ENCODE measurements around the gene TMEM37. TPM values are rescaled to one million over a fixed set of nuclear protein-coding genes. Genes with fewer than 3 reads are reported as not detected.

Gene TMEM37
- total RNA-seq, 3 donors from 2014 or later (not counting 1 experiment from before 2014, with no cell fraction given), result not detected

GRCh38 chr2:119446037-119446436 lies 14.4 kb downstream of the TMEM37 start:
- H3K27me3 ChIP-seq (ENCODE audit: control insufficient read depth, insufficient read depth, low read length), result peaks cover 3% of the 10 kb centered on the region
- H3K36me3 ChIP-seq (ENCODE audit: control insufficient read depth, insufficient read depth, low read length), result no peaks in the 10 kb centered on the region
- Mint-ChIP-seq H3K27me3 (ENCODE audit: low read depth in 2 of 2) (peaks cover 12 to 31% of the 10 kb centered on the region in 2 donors), H3K9me3 (no peaks in the 10 kb centered on the region), H3K36me3 (no peaks in the 10 kb centered on the region), H3K4me1 (no peaks in the 10 kb centered on the region), H3K27ac (no peak overlapping the region), H3K4me3 (no peak overlapping the region)
- ATAC-seq (no peak), DNase-seq (no peak)
- intact Hi-C loops (cut with micrococcal nuclease), result no loop called here
- no peak for TF ChIP-seq CTCF (IDR thresholded peaks at IDR 0.05)
- no peaks in the 10 kb centered on the region for H3K4me1 ChIP-seq (ENCODE audit: control insufficient read depth, insufficient read depth, low read length)
- no peak overlapping the region for H3K27ac ChIP-seq (ENCODE audit: low read length)
- WGBS (ENCODE audit: insufficient coverage), result 65% methylated on average over 8 of the region's 9 CpGs
- no peaks in the 10 kb centered on the region for H3K9me3 ChIP-seq (ENCODE audit: control insufficient read depth, insufficient read depth, low read length)
- no peak overlapping the region for H3K4me3 ChIP-seq (ENCODE audit: low read length)

GRCh38 chr2:119448427-119449141 lies 16.9 kb downstream of the TMEM37 start:
- Mint-ChIP-seq H3K27ac (no peak overlapping the region), H3K4me1 (no peaks in the 10 kb centered on the region), H3K36me3 (no peaks in the 10 kb centered on the region), H3K27me3 (ENCODE audit: low read depth in 2 of 2) (peaks cover 15 to 40% of the 10 kb centered on the region in 2 donors), H3K9me3 (no peaks in the 10 kb centered on the region), H3K4me3 (no peak overlapping the region)
- Histone ChIP-seq H3K4me1 (ENCODE audit: control insufficient read depth, insufficient read depth, low read length) (no peaks in the 10 kb centered on the region), H3K36me3 (ENCODE audit: control insufficient read depth, insufficient read depth, low read length) (no peaks in the 10 kb centered on the region), H3K9me3 (ENCODE audit: control insufficient read depth, insufficient read depth, low read length) (no peaks in the 10 kb centered on the region), H3K4me3 (ENCODE audit: low read length) (no peak overlapping the region), H3K27me3 (ENCODE audit: control insufficient read depth, insufficient read depth, low read length) (peaks cover 3% of the 10 kb centered on the region), H3K27ac (ENCODE audit: low read length) (no peak overlapping the region)
- intact Hi-C loops (cut with micrococcal nuclease), result no loop called here
- no peak for DNase-seq
- TF ChIP-seq CTCF (IDR thresholded peaks at IDR 0.05), result no peak
- ATAC-seq, result no peak
- 87% methylated on average over 9 of the region's 9 CpGs for WGBS (ENCODE audit: insufficient coverage)

- no peaks in the 10 kb centered on the region for H3K9me3 ChIP-seq (ENCODE audit: control insufficient read depth, insufficient read depth, low read length)
- H3K4me1 ChIP-seq (ENCODE audit: control insufficient read depth, insufficient read depth, low read length), result no peaks in the 10 kb centered on the region
- Mint-ChIP-seq H3K27ac (no peak overlapping the region), H3K4me1 (no peaks in the 10 kb centered on the region), H3K36me3 (no peaks in the 10 kb centered on the region), H3K4me3 (no peak overlapping the region), H3K27me3 (ENCODE audit: low read depth in 2 of 2) (peaks cover 19 to 46% of the 10 kb centered on the region in 2 donors), H3K9me3 (no peaks in the 10 kb centered on the region)
- no peak for TF ChIP-seq CTCF (IDR thresholded peaks at IDR 0.05)
- H3K27ac ChIP-seq (ENCODE audit: low read length), result no peak overlapping the region
- DNase-seq (no peak), ATAC-seq (no peak)
- H3K27me3 ChIP-seq (ENCODE audit: control insufficient read depth, insufficient read depth, low read length), result peaks cover 3% of the 10 kb centered on the region
- no peak overlapping the region for H3K4me3 ChIP-seq (ENCODE audit: low read length)
- H3K36me3 ChIP-seq (ENCODE audit: control insufficient read depth, insufficient read depth, low read length), result no peaks in the 10 kb centered on the region
- 76% methylated on average over 3 of the region's 3 CpGs for whole genome bisulfite sequencing (ENCODE audit: insufficient coverage)
- intact Hi-C loops (cut with micrococcal nuclease), result no loop called here
Measured at GRCh38 chr2:119449521-119449920, 17.9 kb downstream of the TMEM37 start.

Measured in natural killer cell (primary cell).